Fibroblast of gingiva (primary cell): ENCODE results near the gene DUSP16.

Source experiments
- DNase-seq: peaks from one replicate; pipeline ENCODE4 v3.0.0-alpha.2; 2011; ENCODE audit warnings: low read depth

DUSP16 gene

GRCh38 chr12:12440784-12441428, 121.8 kb downstream of the DUSP16 start:
- DNase-seq = no peak

GRCh38 chr12:12439636-12440035, 123.0 kb downstream of the DUSP16 start:
- DNase-seq = no peak

GRCh38 chr12:12436831-12437345, 125.8 kb downstream of the DUSP16 start:
- DNase-seq = no peak

- no peak for DNase-seq
These were observed 129.4 kb downstream of the DUSP16 start for GRCh38 chr12:12433203-12433731.

GRCh38 chr12:12432364-12432763, 130.3 kb downstream of the DUSP16 start:
- DNase-seq = peak; percentile 86

- no peak for DNase-seq
These were observed 133.6 kb downstream of the DUSP16 start for GRCh38 chr12:12428961-12429657.

GRCh38 chr12:12428047-12428446, 134.6 kb downstream of the DUSP16 start:
- DNase-seq = no peak

- DNase-seq = no peak
These were observed 135.1 kb downstream of the DUSP16 start for GRCh38 chr12:12427568-12427967.

- DNase-seq = no peak
These were observed 137.0 kb downstream of the DUSP16 start for GRCh38 chr12:12425616-12426015.

GRCh38 chr12:12425001-12425400, 137.7 kb downstream of the DUSP16 start:
- DNase-seq = no peak
